ENCODE data around the gene EFCAB8. TPM values are rescaled to one million over a fixed set of nuclear protein-coding genes. Genes with fewer than 3 reads are reported as not detected.
"Not testable (repeated sequence)": the region's sequence is repeated elsewhere in the genome, so short reads cannot be mapped to it uniquely, and the experiment has no call there.

EFCAB8 gene
- total RNA-seq, 1 donor from 2014 or later = 0.29 TPM

DNA sequence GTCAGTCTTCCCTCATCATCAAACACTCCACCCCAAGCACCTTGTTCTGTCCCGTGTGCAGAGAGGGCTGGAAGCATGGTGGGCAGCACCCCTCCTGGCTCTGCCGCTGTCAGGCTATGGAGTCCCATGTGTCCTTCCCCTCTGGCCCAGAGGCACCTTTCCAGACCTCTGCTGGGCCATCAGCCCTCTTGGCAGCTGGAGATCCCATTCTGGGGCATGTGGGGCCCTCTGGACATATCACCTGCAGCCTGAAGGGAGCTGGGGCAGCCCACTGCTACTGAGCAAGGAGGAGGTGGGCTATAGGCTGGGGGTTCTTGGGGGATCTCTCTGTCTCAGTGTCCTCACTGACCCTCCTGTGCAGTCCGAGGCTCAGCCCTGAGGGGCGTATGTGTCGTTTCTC is 103.3 kb downstream of the EFCAB8 start:
- DNase-seq (ENCODE audit: low spot score, unreplicated experiment) = no peak
- Mint-ChIP-seq H3K4me1 (ENCODE audit: low read depth) (peaks cover 4% of the 10 kb centered on the region), H3K27me3 (no peaks in the 10 kb centered on the region), H3K36me3 (ENCODE audit: insufficient read depth) (peaks cover 3% of the 10 kb centered on the region), H3K27ac (no peak overlapping the region), H3K4me3 (ENCODE audit: low read depth) (no peak overlapping the region), H3K9me3 (ENCODE audit: low read depth) (peaks cover 8% of the 10 kb centered on the region)
- TF ChIP-seq, protein P1, sequence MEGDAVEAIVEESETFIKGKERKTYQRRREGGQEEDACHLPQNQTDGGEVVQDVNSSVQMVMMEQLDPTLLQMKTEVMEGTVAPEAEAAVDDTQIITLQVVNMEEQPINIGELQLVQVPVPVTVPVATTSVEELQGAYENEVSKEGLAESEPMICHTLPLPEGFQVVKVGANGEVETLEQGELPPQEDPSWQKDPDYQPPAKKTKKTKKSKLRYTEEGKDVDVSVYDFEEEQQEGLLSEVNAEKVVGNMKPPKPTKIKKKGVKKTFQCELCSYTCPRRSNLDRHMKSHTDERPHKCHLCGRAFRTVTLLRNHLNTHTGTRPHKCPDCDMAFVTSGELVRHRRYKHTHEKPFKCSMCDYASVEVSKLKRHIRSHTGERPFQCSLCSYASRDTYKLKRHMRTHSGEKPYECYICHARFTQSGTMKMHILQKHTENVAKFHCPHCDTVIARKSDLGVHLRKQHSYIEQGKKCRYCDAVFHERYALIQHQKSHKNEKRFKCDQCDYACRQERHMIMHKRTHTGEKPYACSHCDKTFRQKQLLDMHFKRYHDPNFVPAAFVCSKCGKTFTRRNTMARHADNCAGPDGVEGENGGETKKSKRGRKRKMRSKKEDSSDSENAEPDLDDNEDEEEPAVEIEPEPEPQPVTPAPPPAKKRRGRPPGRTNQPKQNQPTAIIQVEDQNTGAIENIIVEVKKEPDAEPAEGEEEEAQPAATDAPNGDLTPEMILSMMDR (IDR thresholded peaks at IDR 0.05; ENCODE audit: unreplicated experiment) = no peak

DNA sequence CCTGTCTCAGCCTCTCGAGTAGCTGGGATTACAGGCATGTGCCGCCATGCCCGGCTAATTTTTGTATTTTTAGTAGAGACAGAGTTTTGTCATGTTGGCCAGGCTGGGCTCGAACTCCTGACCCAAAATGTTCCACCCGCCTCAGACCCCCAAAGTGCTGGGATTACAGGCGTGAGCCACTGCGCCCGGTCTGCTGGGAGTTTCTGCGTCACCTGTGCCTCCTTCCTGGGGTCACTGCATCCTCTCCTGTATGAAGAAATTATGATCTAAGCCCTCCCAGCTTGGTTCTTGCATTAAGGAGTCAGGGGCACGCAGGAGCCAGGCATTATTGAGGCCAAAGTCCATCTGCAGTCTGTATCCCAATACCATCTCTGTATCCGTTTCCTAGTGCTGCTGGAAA is 103.9 kb downstream of the EFCAB8 start:
- peak overlapping the region; percentile 14 for H3K27ac Mint-ChIP-seq
- H3K27me3 Mint-ChIP-seq; DNase-seq (ENCODE audit: low spot score, unreplicated experiment); H3K9me3 Mint-ChIP-seq (ENCODE audit: low read depth); H3K36me3 Mint-ChIP-seq (ENCODE audit: insufficient read depth); H3K4me1 Mint-ChIP-seq (ENCODE audit: low read depth); H3K4me3 Mint-ChIP-seq (ENCODE audit: low read depth): not testable (repeated sequence)

DNA sequence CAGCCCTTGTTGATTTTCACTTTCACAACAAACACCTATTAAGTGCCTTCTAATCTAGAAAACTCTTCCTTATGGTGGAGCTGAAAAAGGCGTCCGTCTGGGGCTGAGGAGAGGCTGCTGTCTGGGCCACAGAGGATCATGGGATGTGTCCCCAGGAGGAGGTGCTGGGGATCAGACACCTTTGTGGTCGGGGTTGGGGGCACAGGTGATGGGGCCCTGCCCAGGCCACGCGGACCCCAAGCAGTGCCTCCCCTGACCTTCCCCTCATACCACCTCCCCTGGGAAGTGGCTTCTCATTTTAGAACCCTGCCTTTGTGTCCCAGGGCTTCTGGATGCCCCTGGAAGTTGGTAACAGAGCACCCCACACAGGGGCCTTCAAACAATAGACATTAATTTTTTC is 104.5 kb downstream of the EFCAB8 start:
- Mint-ChIP-seq H3K9me3 (ENCODE audit: low read depth) (no peaks in the 10 kb centered on the region), H3K4me3 (ENCODE audit: low read depth) (no peak overlapping the region), H3K27me3 (peaks cover 3% of the 10 kb centered on the region), H3K4me1 (ENCODE audit: low read depth) (peaks cover 4% of the 10 kb centered on the region), H3K27ac (no peak overlapping the region), H3K36me3 (ENCODE audit: insufficient read depth) (no peaks in the 10 kb centered on the region)
- TF ChIP-seq, protein P1 (IDR thresholded peaks at IDR 0.05; ENCODE audit: unreplicated experiment) = no peak
- DNase-seq (ENCODE audit: low spot score, unreplicated experiment) = no peak

DNA sequence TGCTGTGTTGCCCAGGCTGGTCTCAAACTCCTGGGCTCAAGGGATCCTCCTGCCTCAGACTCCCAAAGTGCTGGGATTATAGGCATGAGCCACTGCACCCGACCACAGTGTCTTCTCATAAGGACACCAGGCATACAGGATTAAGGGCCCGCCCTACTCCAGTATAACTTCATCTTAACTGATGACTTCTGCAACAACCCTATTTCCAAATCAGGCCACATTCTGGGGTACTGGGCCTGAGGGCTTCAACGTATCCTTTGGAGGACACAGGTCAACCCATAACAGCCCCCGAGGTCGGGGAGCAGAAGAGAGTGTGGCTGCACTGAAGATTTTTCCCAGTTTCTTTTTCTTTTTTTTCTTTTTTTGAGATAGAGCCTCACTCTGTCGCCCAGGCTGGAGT is 105.9 kb downstream of the EFCAB8 start:
- DNase-seq (ENCODE audit: low spot score, unreplicated experiment) = no peak
- H3K4me1 Mint-ChIP-seq (ENCODE audit: low read depth) = peaks cover 4% of the 10 kb centered on the region
- no peak overlapping the region for H3K4me3 Mint-ChIP-seq (ENCODE audit: low read depth)
- TF ChIP-seq, protein P1 (IDR thresholded peaks at IDR 0.05; ENCODE audit: unreplicated experiment) = no peak
- peaks cover 3% of the 10 kb centered on the region for H3K27me3 Mint-ChIP-seq
- H3K9me3 Mint-ChIP-seq (ENCODE audit: low read depth) = no peaks in the 10 kb centered on the region
- H3K27ac Mint-ChIP-seq = no peak overlapping the region
- H3K36me3 Mint-ChIP-seq (ENCODE audit: insufficient read depth) = no peaks in the 10 kb centered on the region

DNA sequence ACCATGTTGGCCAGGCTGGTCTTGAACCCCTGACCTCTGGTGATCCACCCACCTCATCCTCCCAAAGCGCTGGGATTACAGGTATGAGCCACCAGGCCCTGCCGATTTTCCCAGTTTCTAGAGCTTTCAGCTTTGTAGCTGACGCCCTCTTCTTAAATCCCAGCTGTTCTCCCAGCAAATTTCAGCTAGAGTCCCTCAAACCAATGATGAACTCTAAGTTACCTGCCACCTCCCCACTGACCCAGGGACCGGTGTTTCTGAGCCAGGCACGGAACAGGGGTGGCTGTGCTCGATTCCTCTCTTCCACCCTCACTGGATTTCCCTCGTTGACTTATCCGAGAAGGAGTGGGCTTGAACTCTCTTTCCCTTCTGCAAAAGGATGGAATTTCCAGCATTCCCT is 106.4 kb downstream of the EFCAB8 start:
- Mint-ChIP-seq H3K4me1 (ENCODE audit: low read depth) (peaks cover 4% of the 10 kb centered on the region), H3K36me3 (ENCODE audit: insufficient read depth) (no peaks in the 10 kb centered on the region), H3K27me3 (peaks cover 3% of the 10 kb centered on the region), H3K9me3 (ENCODE audit: low read depth) (no peaks in the 10 kb centered on the region), H3K27ac (no peak overlapping the region), H3K4me3 (ENCODE audit: low read depth) (no peak overlapping the region)
- no peak for DNase-seq (ENCODE audit: low spot score, unreplicated experiment)
- TF ChIP-seq, protein P1 (IDR thresholded peaks at IDR 0.05; ENCODE audit: unreplicated experiment) = no peak

DNA sequence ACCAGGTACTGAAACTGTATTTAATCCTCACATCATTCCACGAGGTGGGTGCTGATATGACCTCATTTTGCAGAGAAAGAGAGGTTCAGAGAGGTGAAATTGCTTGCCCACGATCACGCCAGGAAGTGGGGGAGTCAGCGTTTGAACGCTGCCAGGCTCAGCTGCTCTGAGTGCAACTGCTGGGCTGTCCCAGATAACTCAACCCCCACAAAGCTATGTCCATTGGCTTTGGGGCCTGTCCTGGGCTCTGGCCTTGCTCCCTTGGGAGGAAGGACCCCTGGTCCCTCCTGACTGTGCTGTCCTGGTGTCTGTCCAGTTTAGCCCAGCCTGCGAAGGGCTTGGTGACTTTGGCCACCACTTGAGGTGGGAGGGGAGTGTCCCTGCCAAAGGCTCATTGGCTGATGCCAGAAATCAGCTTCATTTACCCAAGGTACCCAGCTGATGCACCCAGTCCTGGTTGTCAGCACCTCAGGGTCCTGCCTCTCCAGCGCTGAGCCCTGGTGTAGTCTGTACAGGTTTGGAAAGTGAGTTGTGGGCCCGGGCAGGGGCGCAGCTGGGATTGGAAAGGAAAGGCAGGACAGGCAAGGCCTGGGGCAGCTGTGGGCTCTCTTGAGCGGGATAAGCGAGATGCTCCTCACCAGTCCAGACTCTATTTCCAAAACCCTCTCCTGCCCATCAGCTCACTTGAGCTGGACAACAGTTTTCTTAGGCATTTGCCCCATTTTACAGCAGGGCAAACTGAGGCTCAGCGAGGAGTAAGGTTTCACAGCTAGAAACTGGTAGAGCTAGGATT is 107.1 kb downstream of the EFCAB8 start:
- no peaks in the 10 kb centered on the region for H3K9me3 Mint-ChIP-seq (ENCODE audit: low read depth)
- peaks cover 3% of the 10 kb centered on the region for H3K27me3 Mint-ChIP-seq
- no peak overlapping the region for H3K27ac Mint-ChIP-seq
- no peak overlapping the region for H3K4me3 Mint-ChIP-seq (ENCODE audit: low read depth)
- TF ChIP-seq, protein P1 (IDR thresholded peaks at IDR 0.05; ENCODE audit: unreplicated experiment) = no peak
- H3K36me3 Mint-ChIP-seq (ENCODE audit: insufficient read depth) = no peaks in the 10 kb centered on the region
- peaks cover 4% of the 10 kb centered on the region for H3K4me1 Mint-ChIP-seq (ENCODE audit: low read depth)
- DNase-seq (ENCODE audit: low spot score, unreplicated experiment) = no peak
